ENCODE results near the gene SLC24A1.
A peak's percentile ranks its signal among the peaks of the same experiment; 100 is the strongest.

The SLC24A1 gene

GRCh38 chr15:65619626-65620290 is 2.0 kb upstream of the SLC24A1 start:
- no peak for DNase-seq

- no peak for DNase-seq
Observed at GRCh38 chr15:65620833-65621232, 905 bp upstream of the SLC24A1 start.

- no peak for DNase-seq
Observed at GRCh38 chr15:65623103-65623502, 1.4 kb downstream of the SLC24A1 start.

- DNase-seq: no peak
Observed at GRCh38 chr15:65626856-65627255, 5.1 kb downstream of the SLC24A1 start.

- DNase-seq: no peak
Observed at GRCh38 chr15:65629548-65629947, 7.8 kb downstream of the SLC24A1 start.

- no peak for DNase-seq
Observed at GRCh38 chr15:65630760-65631159, 9.0 kb downstream of the SLC24A1 start.

GRCh38 chr15:65631503-65631902 is 9.8 kb downstream of the SLC24A1 start:
- DNase-seq: no peak

GRCh38 chr15:65632780-65633375 is 11.1 kb downstream of the SLC24A1 start:
- DNase-seq: no peak

- no peak for DNase-seq
Observed at GRCh38 chr15:65633752-65634151, 12.0 kb downstream of the SLC24A1 start.

GRCh38 chr15:65634356-65634755 is 12.6 kb downstream of the SLC24A1 start:
- no peak for DNase-seq

- no peak for DNase-seq
Observed at GRCh38 chr15:65638109-65638508, 16.4 kb downstream of the SLC24A1 start.

- DNase-seq: peak; percentile 29
Observed at GRCh38 chr15:65638681-65639089, 16.9 kb downstream of the SLC24A1 start.

- no peak for DNase-seq
Observed at GRCh38 chr15:65639509-65639908, 17.8 kb downstream of the SLC24A1 start.

GRCh38 chr15:65641768-65642475 is 20.2 kb downstream of the SLC24A1 start:
- DNase-seq: no peak

GRCh38 chr15:65642594-65642993 is 20.9 kb downstream of the SLC24A1 start:
- DNase-seq: no peak

- no peak for DNase-seq
Observed at GRCh38 chr15:65644282-65644681, 22.5 kb downstream of the SLC24A1 start.

- no peak for DNase-seq
Observed at GRCh38 chr15:65645392-65645791, 23.7 kb downstream of the SLC24A1 start.

GRCh38 chr15:65646486-65646885 is 24.7 kb downstream of the SLC24A1 start:
- no peak for DNase-seq

GRCh38 chr15:65650312-65651041 is 28.7 kb downstream of the SLC24A1 start:
- no peak for DNase-seq

GRCh38 chr15:65651042-65651322 is 29.2 kb downstream of the SLC24A1 start:
- DNase-seq: no peak

- DNase-seq: no peak
Observed at GRCh38 chr15:65651831-65652749, 30.4 kb downstream of the SLC24A1 start.

GRCh38 chr15:65653341-65653740 is 31.6 kb downstream of the SLC24A1 start:
- no peak for DNase-seq

All from NCI-H748 treated with DMSO at 0.1 percent for 48 hours (cell line).